GM19023 (cell line): ENCODE measurements around the gene CAPN15.

Experiments
- ATAC-seq: cut with Tn5 transposase; IDR thresholded peaks from one replicate; pipeline ENCODE4 v1.9.1; 2021; ENCODE audit warnings: mild to moderate bottlenecking, moderate library complexity; ENCODE audit not compliant: unreplicated experiment

CAPN15 gene

DNA sequence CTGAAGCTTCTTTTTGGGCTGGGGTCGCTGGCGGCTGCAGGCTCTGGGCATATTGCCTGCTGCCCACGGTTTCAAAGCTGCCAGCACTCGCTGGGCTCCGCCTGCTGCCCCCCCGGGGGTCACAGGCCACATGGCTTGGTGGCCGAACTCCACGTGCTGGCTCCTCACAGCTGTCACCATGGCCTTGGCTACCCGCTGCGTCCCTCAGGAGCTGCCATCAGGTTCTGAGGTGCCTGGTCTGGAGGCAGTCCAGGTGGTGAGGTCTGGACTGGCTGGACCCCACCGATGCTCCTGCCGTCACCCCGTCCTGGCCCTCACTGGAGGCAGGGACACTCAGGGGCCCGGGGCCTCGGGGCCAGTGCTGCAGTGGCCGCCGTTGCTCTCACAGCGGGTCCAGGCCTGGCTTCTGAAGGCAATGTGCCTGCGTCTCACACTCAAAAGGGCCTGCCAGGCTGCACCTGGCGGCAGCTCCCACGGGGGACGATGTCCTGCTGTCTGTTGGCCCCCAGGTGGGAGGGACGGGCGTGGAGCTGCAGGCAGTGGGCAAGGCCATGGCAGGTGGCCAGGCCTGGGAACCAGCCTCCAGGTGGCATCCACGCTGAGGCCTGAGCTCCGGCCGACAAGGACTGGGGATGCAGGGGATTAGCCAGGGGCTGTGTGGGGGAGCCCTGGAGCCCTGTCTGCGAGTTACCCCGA lies 13.3 kb downstream of the CAPN15 start:
- ATAC-seq, result no peak

- no peak for ATAC-seq
Measured at GRCh38 chr16:543301-544164, 16.0 kb downstream of the CAPN15 start.

DNA sequence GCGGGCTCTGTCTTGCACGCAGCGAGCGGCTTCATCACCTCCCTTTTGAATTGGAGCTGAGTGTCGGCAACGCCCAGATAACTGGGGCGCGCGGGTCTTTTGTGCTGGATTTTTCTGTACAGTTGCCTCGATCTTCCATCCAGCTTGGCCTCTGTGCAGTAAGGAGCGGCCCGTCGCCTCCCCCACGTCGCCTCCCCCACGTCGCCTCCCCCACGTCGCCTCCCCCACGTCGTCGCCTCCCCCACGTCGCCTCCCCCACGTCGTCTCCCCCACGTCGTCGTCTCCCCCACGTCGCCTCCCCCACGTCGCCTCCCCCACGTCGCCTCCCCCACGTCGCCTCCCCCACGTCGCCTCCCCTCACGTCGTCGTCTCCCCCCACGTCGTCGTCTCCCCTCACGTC lies 17.0 kb downstream of the CAPN15 start:
- no peak for ATAC-seq

GRCh38 chr16:546909-547770 lies 19.6 kb downstream of the CAPN15 start:
- ATAC-seq, result no peak

GRCh38 chr16:548586-548985 lies 21.1 kb downstream of the CAPN15 start:
- no peak for ATAC-seq

GRCh38 chr16:549544-550263 lies 22.2 kb downstream of the CAPN15 start:
- no peak for ATAC-seq

GRCh38 chr16:551210-551609 lies 23.7 kb downstream of the CAPN15 start:
- no peak for ATAC-seq

- no peak for ATAC-seq
Measured at GRCh38 chr16:552171-552570, 24.7 kb downstream of the CAPN15 start.

DNA sequence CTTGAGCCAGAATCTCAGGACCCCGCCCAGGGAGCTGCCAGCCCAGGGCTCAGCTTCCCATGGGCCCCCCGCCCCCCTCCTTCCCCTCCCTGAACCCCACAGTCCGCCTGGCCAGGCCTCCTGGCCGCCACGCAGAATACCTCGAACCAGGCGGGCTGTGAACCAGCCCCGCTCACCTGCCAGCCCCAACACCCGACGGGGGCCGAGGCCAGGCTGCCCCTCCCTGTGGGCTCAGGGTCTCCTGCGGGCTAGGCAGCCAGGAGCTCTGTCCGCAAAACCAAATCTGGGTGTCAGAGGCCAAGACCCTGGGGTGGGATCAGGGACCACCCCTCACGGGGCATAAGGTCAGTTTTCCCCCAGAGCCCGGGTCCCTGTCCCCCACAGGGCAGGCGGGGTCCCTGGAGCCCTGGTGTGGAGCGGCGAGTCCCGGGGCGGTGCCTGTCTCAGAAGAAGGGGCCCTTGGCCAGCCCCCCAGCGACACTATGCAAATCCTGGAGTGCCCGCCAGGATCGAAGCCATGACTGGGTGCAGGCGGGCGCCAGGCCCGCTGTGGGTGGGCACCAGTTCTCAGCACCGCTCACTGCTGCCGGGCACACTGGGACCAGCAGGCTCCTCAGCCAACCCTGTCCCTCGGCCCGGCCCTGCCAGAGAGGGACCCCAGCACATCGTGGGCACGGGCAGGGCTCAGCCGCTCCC lies 26.2 kb downstream of the CAPN15 start:
- no peak for ATAC-seq

- no peak for ATAC-seq
Measured at GRCh38 chr16:554297-554621, 26.7 kb downstream of the CAPN15 start.

GRCh38 chr16:554640-555365 lies 27.3 kb downstream of the CAPN15 start:
- no peak for ATAC-seq

GRCh38 chr16:555528-556473 lies 28.3 kb downstream of the CAPN15 start:
- ATAC-seq, result no peak

DNA sequence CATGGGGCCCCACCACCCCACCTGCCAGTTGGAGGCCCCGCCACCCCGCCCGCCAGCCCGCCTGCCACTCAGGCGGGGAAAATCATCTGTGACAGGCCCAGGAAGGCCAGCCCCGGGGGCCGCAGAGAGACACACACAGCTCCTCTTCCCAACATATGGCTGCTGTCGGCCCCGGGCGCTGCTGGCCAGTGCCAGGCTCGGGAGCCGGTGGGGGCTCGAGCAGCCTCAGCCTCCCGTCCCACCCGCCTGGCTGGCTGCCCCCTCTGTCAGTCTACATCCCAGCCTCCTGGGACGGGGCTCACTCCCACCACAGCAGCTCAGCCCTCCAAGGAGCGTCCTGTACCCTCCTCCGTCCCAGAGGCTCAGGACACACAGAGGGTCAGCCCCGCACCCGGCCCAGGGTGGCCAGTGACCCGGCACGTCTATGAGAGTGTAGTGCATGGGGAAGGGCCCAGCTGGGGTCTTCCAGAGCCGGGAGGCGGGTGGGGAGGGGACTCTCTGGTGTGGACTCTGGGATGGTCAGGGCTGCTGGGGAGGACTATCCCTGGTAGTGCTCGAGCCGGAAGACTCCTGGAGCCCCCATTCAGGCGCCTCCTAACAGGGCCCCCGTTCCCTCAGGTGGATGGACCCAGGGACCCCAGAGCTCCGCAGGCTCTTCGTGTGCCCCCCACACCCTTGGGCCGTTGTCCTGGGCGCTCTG lies 29.1 kb downstream of the CAPN15 start:
- ATAC-seq, result no peak

GRCh38 chr16:557463-558297 lies 30.2 kb downstream of the CAPN15 start:
- no peak for ATAC-seq

GRCh38 chr16:558298-559020 lies 30.9 kb downstream of the CAPN15 start:
- ATAC-seq, result no peak

- no peak for ATAC-seq
Measured at GRCh38 chr16:559021-559380, 31.5 kb downstream of the CAPN15 start.
